OCI-LY1 (cell line): ENCODE data around the gene CNTNAP4.

Source experiments
- EZH2 ChIP-seq: fragments of 200-600 bp; sonication (generic), shearing (Covaris generic); IDR thresholded peaks from 2 replicates; pipeline ENCODE4 v1.8.0; 2017; ENCODE audit warnings: borderline replicate concordance, mixed run types, mild to moderate bottlenecking, antibody characterized with exemption, low read length, moderate library complexity, mixed read lengths
- TF ChIP-seq, protein P1 (sequence below): fragments of 200-600 bp; sonication (generic), shearing (Covaris generic); IDR thresholded peaks from 2 replicates; pipeline ENCODE4 v1.5.1; 2017; ENCODE audit warnings: mild to moderate bottlenecking, antibody characterized with exemption, low read length, moderate library complexity, mixed read lengths

- TF ChIP-seq, protein P1, sequence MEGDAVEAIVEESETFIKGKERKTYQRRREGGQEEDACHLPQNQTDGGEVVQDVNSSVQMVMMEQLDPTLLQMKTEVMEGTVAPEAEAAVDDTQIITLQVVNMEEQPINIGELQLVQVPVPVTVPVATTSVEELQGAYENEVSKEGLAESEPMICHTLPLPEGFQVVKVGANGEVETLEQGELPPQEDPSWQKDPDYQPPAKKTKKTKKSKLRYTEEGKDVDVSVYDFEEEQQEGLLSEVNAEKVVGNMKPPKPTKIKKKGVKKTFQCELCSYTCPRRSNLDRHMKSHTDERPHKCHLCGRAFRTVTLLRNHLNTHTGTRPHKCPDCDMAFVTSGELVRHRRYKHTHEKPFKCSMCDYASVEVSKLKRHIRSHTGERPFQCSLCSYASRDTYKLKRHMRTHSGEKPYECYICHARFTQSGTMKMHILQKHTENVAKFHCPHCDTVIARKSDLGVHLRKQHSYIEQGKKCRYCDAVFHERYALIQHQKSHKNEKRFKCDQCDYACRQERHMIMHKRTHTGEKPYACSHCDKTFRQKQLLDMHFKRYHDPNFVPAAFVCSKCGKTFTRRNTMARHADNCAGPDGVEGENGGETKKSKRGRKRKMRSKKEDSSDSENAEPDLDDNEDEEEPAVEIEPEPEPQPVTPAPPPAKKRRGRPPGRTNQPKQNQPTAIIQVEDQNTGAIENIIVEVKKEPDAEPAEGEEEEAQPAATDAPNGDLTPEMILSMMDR, result no peak
- TF ChIP-seq EZH2, result no peak
These were observed 306.7 kb downstream of the CNTNAP4 start for GRCh38 chr16:76583945-76584344.
